Measurements from ENCODE around the gene PLCG2. TPM values are rescaled to one million over a fixed set of nuclear protein-coding genes. Genes with fewer than 3 reads are reported as not detected.
"Not testable (repeated sequence)": the region's sequence is repeated elsewhere in the genome, so short reads cannot be mapped to it uniquely, and the experiment has no call there.

Gene PLCG2
- total RNA-seq, 1 experiment from 2014 or later = 14.4 TPM

DNA sequence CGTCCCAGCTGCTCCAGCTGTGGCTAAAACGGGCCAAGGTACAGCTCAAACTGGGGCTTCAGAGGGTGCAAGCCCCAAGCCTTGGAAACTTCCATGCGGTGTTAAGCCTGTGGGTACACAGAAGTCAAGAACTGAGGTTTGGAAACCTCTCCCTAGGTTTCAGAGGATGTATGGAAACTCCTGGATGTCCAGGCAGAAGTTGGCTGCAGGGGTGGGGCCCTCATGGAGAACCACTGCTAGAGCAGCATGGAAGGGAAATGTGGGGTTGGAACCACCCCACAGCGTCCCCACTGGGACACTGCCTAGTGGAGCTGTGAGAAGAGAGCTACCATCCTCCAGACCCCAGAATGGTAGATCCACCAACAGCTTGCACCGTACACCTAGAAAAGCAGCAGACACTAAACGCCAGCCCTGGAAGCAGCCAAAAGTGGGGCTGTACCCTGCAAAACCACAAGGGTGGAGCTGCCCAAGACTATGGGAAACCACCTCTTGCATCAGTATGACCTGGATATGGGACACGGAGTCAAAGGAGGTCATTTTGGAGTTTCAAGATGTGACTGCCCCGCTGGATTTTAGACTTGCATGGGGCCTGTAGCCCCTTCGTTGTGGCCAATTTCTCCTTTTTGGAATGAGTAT, 230.0 kb downstream of the PLCG2 start:
- Histone ChIP-seq H3K27me3 (replicated peaks; ENCODE audit: control insufficient read depth, insufficient read depth, low read length) (no peaks in the 10 kb centered on the region), H3K4me3 (ENCODE audit: low read depth, low read length) (no peak overlapping the region), H3K9me3 (peaks cover 32% of the 10 kb centered on the region), H3K4me1 (no peaks in the 10 kb centered on the region), H3K36me3 (ENCODE audit: control insufficient read depth, insufficient read depth, low read length) (no peaks in the 10 kb centered on the region)
- no TSS peak for BruUV-seq (replicated peaks)
- H3K4me3 Mint-ChIP-seq (ENCODE audit: unreplicated experiment) = no peak overlapping the region
- H3K9me3 Mint-ChIP-seq (ENCODE audit: unreplicated experiment) = peaks cover 43% of the 10 kb centered on the region
- H3K27ac Mint-ChIP-seq (ENCODE audit: unreplicated experiment) = no peak overlapping the region
- no peaks in the 10 kb centered on the region for H3K36me3 Mint-ChIP-seq (ENCODE audit: insufficient read depth, unreplicated experiment)
- ChIA-PET POLR2A (no interaction called here), CTCF (no interaction called here)
- peaks cover 5% of the 10 kb centered on the region for H3K27me3 Mint-ChIP-seq (ENCODE audit: insufficient read depth, unreplicated experiment)
- TF ChIP-seq, protein P1, sequence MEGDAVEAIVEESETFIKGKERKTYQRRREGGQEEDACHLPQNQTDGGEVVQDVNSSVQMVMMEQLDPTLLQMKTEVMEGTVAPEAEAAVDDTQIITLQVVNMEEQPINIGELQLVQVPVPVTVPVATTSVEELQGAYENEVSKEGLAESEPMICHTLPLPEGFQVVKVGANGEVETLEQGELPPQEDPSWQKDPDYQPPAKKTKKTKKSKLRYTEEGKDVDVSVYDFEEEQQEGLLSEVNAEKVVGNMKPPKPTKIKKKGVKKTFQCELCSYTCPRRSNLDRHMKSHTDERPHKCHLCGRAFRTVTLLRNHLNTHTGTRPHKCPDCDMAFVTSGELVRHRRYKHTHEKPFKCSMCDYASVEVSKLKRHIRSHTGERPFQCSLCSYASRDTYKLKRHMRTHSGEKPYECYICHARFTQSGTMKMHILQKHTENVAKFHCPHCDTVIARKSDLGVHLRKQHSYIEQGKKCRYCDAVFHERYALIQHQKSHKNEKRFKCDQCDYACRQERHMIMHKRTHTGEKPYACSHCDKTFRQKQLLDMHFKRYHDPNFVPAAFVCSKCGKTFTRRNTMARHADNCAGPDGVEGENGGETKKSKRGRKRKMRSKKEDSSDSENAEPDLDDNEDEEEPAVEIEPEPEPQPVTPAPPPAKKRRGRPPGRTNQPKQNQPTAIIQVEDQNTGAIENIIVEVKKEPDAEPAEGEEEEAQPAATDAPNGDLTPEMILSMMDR (IDR thresholded peaks at IDR 0.05; ENCODE audit: insufficient read depth in 1 of 2, low read depth in 1 of 2, low read length in 1 of 2, severe bottlenecking in 1 of 2, unreplicated experiment in 1 of 2) = no peak
- intact Hi-C loops (cut with micrococcal nuclease; ENCODE audit: unreplicated experiment) = no loop called here
- peak in 1 of 2 experiments; percentile 28 for DNase-seq
- H3K4me1 Mint-ChIP-seq (ENCODE audit: low read depth, unreplicated experiment) = no peaks in the 10 kb centered on the region

DNA sequence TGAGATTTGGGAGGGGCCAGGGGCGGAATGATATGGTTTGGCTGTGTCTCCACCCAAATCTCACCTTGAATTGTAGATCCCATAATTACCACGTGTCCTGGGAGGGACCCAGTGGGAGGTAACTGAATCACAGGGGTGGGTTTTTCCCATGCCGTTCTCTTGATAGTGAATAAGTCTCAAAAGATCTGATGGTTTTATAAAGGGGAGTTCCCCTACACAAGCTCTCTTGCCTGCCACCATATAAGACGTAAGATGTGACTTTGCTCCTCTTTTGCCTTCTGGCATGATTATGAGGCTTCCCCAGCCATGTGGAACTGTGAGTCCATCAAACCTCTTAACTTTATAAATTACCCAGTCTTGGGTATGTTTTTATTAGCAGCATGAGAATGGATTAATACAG, 230.7 kb downstream of the PLCG2 start:
- intact Hi-C loops (cut with micrococcal nuclease; ENCODE audit: unreplicated experiment); H3K36me3 Mint-ChIP-seq (ENCODE audit: insufficient read depth, unreplicated experiment); H3K4me3 ChIP-seq (ENCODE audit: low read depth, low read length); DNase-seq; H3K27me3 Mint-ChIP-seq (ENCODE audit: insufficient read depth, unreplicated experiment); H3K27me3 ChIP-seq (replicated peaks; ENCODE audit: control insufficient read depth, insufficient read depth, low read length); BruUV-seq (replicated peaks); POLR2A ChIA-PET; H3K36me3 ChIP-seq (ENCODE audit: control insufficient read depth, insufficient read depth, low read length); H3K4me1 ChIP-seq; H3K4me3 Mint-ChIP-seq (ENCODE audit: unreplicated experiment); H3K4me1 Mint-ChIP-seq (ENCODE audit: low read depth, unreplicated experiment); H3K27ac Mint-ChIP-seq (ENCODE audit: unreplicated experiment); CTCF ChIA-PET: not testable (repeated sequence)
- H3K9me3 ChIP-seq = peaks cover 33% of the 10 kb centered on the region
- peaks cover 39% of the 10 kb centered on the region for H3K9me3 Mint-ChIP-seq (ENCODE audit: unreplicated experiment)

DNA sequence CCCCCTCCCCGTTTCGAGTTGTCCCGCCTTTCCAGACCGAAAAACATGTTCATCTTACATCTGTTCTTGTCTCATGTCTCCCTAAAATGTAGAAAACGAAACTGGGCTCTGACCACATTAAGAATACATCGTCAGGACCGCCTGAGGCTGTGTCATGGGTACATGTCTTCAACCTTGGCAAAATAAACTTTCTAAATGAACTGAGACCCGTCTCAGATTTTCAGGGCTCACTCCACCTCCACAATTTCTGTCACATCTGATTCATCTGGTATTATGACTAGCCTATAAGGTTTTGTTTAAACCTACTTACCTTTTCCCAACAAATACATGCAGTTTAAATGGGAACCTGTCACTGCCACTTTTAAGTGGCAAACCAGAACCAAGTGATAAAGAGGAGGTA, 231.6 kb downstream of the PLCG2 start:
- ChIA-PET CTCF (no interaction called here), POLR2A (no interaction called here)
- no peak for DNase-seq
- TF ChIP-seq, protein P1 (IDR thresholded peaks at IDR 0.05; ENCODE audit: insufficient read depth in 1 of 2, low read depth in 1 of 2, low read length in 1 of 2, severe bottlenecking in 1 of 2, unreplicated experiment in 1 of 2) = no peak
- Histone ChIP-seq H3K9me3 (peaks cover 40% of the 10 kb centered on the region), H3K36me3 (ENCODE audit: control insufficient read depth, insufficient read depth, low read length) (no peaks in the 10 kb centered on the region), H3K4me3 (ENCODE audit: low read depth, low read length) (peak overlapping the region; percentile 41), H3K4me1 (no peaks in the 10 kb centered on the region), H3K27me3 (replicated peaks; ENCODE audit: control insufficient read depth, insufficient read depth, low read length) (no peaks in the 10 kb centered on the region)
- H3K36me3 Mint-ChIP-seq (ENCODE audit: insufficient read depth, unreplicated experiment) = no peaks in the 10 kb centered on the region
- peaks cover 4% of the 10 kb centered on the region for H3K27me3 Mint-ChIP-seq (ENCODE audit: insufficient read depth, unreplicated experiment)
- H3K4me3 Mint-ChIP-seq (ENCODE audit: unreplicated experiment) = peak overlapping the region; percentile 76
- H3K27ac Mint-ChIP-seq (ENCODE audit: unreplicated experiment) = peak overlapping the region; percentile 63
- no peaks in the 10 kb centered on the region for H3K4me1 Mint-ChIP-seq (ENCODE audit: low read depth, unreplicated experiment)
- BruUV-seq (replicated peaks) = TSS peak; percentile 57
- intact Hi-C loops (cut with micrococcal nuclease; ENCODE audit: unreplicated experiment) = no loop called here
- H3K9me3 Mint-ChIP-seq (ENCODE audit: unreplicated experiment) = peaks cover 39% of the 10 kb centered on the region

Data from Caco-2 (cell line).